Uterus (tissue), 4 donors: Measurements from ENCODE around the gene BCL11B. TPM values are rescaled to one million over a fixed set of nuclear protein-coding genes. Genes with fewer than 3 reads are reported as not detected.

Experiments used
- DNase-seq, 2 donors: peaks; one replicate each; pipeline ENCODE4 v3.0.0-alpha.2; 2019 to 2020
- H3K27ac ChIP-seq, 2 donors: fragments of 200-600 bp; sonication (generic); 1 replicate in 1 of 2; 2 replicates in 1 of 2; pipeline ENCODE4 v1.5.1; 2016 to 2018
- H3K27me3 ChIP-seq, 2 donors: fragments of 200-600 bp; sonication (generic); one replicate each; pipeline ENCODE4 v1.5.1; 2018 to 2019; ENCODE audit warnings: control low read depth in 1 of 2
- H3K36me3 ChIP-seq, 2 donors: fragments of 200-600 bp; sonication (generic); one replicate each; pipeline ENCODE4 v1.5.1; 2019; ENCODE audit warnings: control low read depth in 1 of 2
- H3K4me1 ChIP-seq, 2 donors: fragments of 200-600 bp; sonication (generic); one replicate each; pipeline ENCODE4 v1.5.1; 2018 to 2019; ENCODE audit warnings: control low read depth in 1 of 2
- H3K4me3 ChIP-seq, 2 donors: fragments of 200-600 bp; sonication (generic); 1 replicate in 1 of 2; 2 replicates in 1 of 2; pipeline ENCODE4 v1.5.1; 2018 to 2019; ENCODE audit warnings: mild to moderate bottlenecking in 1 of 2
- H3K9me3 ChIP-seq, 2 donors: fragments of 200-600 bp; sonication (generic); one replicate each; pipeline ENCODE4 v1.5.1; 2019; ENCODE audit warnings: control low read depth in 1 of 2
- POLR2A ChIP-seq, 2 donors: fragments of 450-650 bp; IDR thresholded peaks; one replicate each; pipeline ENCODE4 v1.6.1; 2016; ENCODE audit warnings: antibody characterized with exemption in 2 of 2, mild to moderate bottlenecking in 1 of 2, moderate library complexity in 1 of 2
- intact Hi-C: fragments of 100-400 bp; cut with DNase I; formaldehyde crosslinking; loops from one replicate; pipeline ENCODE4 v1.15.1; 2023; ENCODE audit warnings: low total_unique reads
- total RNA-seq, 4 donors: library from RNA; depleted of rRNA in 3 of 4; stranded (reverse); fragments of >200 nt in 3 of 4; gene quantifications; one replicate each; pipeline versions ENCODE4 v1.1.0 to v1.2.4, GENCODE V29; 2014 to 2023
- TF ChIP-seq, protein P1 (sequence below), 4 experiments: fragments of 200-600 bp in 2 of 4; fragments of 450-650 bp in 2 of 4; sonication (generic) in 2 of 4; IDR thresholded peaks; one replicate each; pipeline ENCODE4 v1.5.1; 2016 to 2019; ENCODE audit warnings: antibody characterized with exemption in 4 of 4, mild to moderate bottlenecking in 2 of 4, moderate library complexity in 1 of 4
- donor health status: DM: yes; HTN: yes; CAD: no.

BCL11B gene
- total RNA-seq, 4 donors from 2014 or later = 0.29 to 0.55 (median 0.46) TPM; not detected in 1

DNA sequence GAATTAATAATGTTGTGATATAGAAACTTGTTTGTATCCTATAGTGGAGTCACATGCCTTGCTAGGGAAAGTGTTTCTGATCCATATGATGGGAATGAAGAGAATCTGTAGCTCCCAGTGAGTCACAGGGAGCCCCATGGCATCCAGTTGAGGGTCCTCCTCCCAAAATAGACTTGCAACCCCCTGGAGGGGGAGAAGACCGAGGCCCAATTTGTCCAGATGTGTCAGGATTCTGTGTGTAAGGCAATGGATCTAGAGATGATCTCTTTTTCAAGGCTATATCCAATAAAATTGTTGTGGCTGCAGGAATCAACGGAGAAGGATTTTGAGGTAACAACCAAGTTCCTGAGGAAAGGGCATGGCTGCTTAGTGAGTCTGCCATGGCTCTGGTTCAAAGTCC is 121.8 kb downstream of the BCL11B start:
- no peaks in the 10 kb centered on the region for H3K4me1 ChIP-seq
- H3K27ac ChIP-seq = no peak overlapping the region
- H3K27me3 ChIP-seq = no peaks in the 10 kb centered on the region
- H3K4me3 ChIP-seq = no peak overlapping the region
- no peaks in the 10 kb centered on the region for H3K9me3 ChIP-seq
- no peaks in the 10 kb centered on the region for H3K36me3 ChIP-seq
- intact Hi-C loops = no loop called here
- no peak for TF ChIP-seq POLR2A (IDR thresholded peaks at IDR 0.05)
- DNase-seq = no peak

DNA sequence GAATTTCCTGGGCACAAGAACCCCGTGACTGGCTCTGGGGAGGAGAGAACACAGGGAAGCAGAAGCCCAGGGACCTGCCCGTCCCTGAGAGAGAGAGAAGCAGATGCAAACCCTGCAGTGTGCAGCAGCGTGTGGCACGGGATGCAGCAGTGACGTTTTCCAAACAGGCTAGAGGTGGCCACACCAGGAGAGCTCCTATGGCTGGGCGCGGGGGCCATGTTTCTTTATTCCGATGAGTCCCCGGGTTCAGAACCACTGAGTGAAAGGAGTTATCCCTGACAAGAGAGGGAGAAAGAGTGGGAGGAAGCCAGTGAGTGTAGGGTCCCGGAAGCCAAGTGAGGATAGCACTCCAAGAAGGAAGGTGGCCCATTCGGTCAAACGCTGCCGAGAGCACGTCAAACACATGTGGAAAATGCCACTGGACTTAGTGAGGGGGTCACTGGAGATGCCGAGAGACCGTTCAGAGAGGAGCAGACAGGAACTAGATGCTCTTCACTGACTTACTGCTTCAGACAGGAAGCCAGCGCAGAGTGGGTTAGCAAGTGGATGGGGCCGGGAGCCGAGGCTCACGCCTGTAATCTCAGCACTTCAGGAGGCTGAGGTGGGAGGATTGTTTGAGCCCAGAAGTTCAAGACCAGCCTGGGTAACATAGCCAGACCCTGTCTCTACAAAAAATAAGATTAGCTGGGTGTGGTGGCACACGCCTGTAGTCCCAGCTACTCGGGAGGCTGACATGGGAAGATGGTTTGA is 123.0 kb downstream of the BCL11B start:
- Histone ChIP-seq H3K36me3 (no peaks in the 10 kb centered on the region), H3K27me3 (no peaks in the 10 kb centered on the region), H3K9me3 (no peaks in the 10 kb centered on the region), H3K27ac (no peak overlapping the region), H3K4me3 (no peak overlapping the region), H3K4me1 (no peaks in the 10 kb centered on the region)
- no peak for DNase-seq
- TF ChIP-seq, protein P1, sequence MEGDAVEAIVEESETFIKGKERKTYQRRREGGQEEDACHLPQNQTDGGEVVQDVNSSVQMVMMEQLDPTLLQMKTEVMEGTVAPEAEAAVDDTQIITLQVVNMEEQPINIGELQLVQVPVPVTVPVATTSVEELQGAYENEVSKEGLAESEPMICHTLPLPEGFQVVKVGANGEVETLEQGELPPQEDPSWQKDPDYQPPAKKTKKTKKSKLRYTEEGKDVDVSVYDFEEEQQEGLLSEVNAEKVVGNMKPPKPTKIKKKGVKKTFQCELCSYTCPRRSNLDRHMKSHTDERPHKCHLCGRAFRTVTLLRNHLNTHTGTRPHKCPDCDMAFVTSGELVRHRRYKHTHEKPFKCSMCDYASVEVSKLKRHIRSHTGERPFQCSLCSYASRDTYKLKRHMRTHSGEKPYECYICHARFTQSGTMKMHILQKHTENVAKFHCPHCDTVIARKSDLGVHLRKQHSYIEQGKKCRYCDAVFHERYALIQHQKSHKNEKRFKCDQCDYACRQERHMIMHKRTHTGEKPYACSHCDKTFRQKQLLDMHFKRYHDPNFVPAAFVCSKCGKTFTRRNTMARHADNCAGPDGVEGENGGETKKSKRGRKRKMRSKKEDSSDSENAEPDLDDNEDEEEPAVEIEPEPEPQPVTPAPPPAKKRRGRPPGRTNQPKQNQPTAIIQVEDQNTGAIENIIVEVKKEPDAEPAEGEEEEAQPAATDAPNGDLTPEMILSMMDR (IDR thresholded peaks at IDR 0.05) = no peak
- TF ChIP-seq POLR2A (IDR thresholded peaks at IDR 0.05) = no peak
- intact Hi-C loops = no loop called here

GRCh38 chr14:99148131-99148530 is 123.9 kb downstream of the BCL11B start:
- Histone ChIP-seq H3K27ac (no peak overlapping the region), H3K9me3 (no peaks in the 10 kb centered on the region), H3K27me3 (no peaks in the 10 kb centered on the region), H3K4me1 (no peaks in the 10 kb centered on the region), H3K36me3 (no peaks in the 10 kb centered on the region), H3K4me3 (no peak overlapping the region)
- TF ChIP-seq POLR2A (IDR thresholded peaks at IDR 0.05) = no peak
- TF ChIP-seq, protein P1 (IDR thresholded peaks at IDR 0.05) = no peak
- no peak for DNase-seq
- intact Hi-C loops = no loop called here

DNA sequence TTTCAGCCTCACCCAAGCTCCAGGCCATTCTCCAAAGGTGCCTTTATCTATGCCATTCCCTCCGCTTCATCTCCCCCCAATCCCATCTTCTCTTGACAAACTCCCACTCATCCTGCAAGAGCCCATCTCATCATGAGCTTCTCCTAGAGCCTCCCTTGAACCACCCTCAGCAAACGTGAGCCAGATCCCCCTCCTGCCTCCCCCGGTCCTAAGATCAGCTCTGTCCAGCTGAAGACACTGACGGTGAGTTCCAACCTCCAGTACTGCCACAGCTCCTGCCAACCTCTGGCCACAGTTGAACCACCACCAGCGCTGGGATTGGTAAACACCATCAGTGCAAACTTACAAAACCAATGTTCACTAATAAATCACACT is 124.6 kb downstream of the BCL11B start:
- H3K4me1 ChIP-seq = no peaks in the 10 kb centered on the region
- no peak for DNase-seq
- no peaks in the 10 kb centered on the region for H3K27me3 ChIP-seq
- no peak overlapping the region for H3K27ac ChIP-seq
- TF ChIP-seq, protein P1 (IDR thresholded peaks at IDR 0.05) = no peak
- TF ChIP-seq POLR2A (IDR thresholded peaks at IDR 0.05) = no peak
- intact Hi-C loops = no loop called here
- no peaks in the 10 kb centered on the region for H3K36me3 ChIP-seq
- H3K4me3 ChIP-seq = no peak overlapping the region
- H3K9me3 ChIP-seq = no peaks in the 10 kb centered on the region

GRCh38 chr14:99146616-99147365 is 125.2 kb downstream of the BCL11B start:
- Histone ChIP-seq H3K9me3 (no peaks in the 10 kb centered on the region), H3K4me3 (no peak overlapping the region), H3K36me3 (no peaks in the 10 kb centered on the region), H3K27ac (no peak overlapping the region), H3K4me1 (no peaks in the 10 kb centered on the region), H3K27me3 (no peaks in the 10 kb centered on the region)
- TF ChIP-seq POLR2A (IDR thresholded peaks at IDR 0.05) = no peak
- TF ChIP-seq, protein P1 (IDR thresholded peaks at IDR 0.05) = no peak
- DNase-seq = no peak
- intact Hi-C loops = no loop called here
